ENCODE measurements around the gene HSBP1L1. TPM values are rescaled to one million over a fixed set of nuclear protein-coding genes. Genes with fewer than 3 reads are reported as not detected.

HSBP1L1 gene
- total RNA-seq, 1 donor, result 22.0 TPM

- DNase-seq (ENCODE audit: low read depth), result peak; percentile 33
- TF ChIP-seq, protein P1, sequence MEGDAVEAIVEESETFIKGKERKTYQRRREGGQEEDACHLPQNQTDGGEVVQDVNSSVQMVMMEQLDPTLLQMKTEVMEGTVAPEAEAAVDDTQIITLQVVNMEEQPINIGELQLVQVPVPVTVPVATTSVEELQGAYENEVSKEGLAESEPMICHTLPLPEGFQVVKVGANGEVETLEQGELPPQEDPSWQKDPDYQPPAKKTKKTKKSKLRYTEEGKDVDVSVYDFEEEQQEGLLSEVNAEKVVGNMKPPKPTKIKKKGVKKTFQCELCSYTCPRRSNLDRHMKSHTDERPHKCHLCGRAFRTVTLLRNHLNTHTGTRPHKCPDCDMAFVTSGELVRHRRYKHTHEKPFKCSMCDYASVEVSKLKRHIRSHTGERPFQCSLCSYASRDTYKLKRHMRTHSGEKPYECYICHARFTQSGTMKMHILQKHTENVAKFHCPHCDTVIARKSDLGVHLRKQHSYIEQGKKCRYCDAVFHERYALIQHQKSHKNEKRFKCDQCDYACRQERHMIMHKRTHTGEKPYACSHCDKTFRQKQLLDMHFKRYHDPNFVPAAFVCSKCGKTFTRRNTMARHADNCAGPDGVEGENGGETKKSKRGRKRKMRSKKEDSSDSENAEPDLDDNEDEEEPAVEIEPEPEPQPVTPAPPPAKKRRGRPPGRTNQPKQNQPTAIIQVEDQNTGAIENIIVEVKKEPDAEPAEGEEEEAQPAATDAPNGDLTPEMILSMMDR (IDR thresholded peaks at IDR 0.05; ENCODE audit: insufficient read depth, low read depth, low read length), result no peak
- no peak overlapping the region for H3K4me3 ChIP-seq (ENCODE audit: low read depth, low read length)
Observed at GRCh38 chr18:79970419-79971133, 6.1 kb downstream of the HSBP1L1 start.

GRCh38 chr18:79971211-79971952, 6.9 kb downstream of the HSBP1L1 start:
- TF ChIP-seq, protein P1 (IDR thresholded peaks at IDR 0.05; ENCODE audit: insufficient read depth, low read depth, low read length), result no peak
- no peak for DNase-seq (ENCODE audit: low read depth)
- H3K4me3 ChIP-seq (ENCODE audit: low read depth, low read length), result no peak overlapping the region

DNA sequence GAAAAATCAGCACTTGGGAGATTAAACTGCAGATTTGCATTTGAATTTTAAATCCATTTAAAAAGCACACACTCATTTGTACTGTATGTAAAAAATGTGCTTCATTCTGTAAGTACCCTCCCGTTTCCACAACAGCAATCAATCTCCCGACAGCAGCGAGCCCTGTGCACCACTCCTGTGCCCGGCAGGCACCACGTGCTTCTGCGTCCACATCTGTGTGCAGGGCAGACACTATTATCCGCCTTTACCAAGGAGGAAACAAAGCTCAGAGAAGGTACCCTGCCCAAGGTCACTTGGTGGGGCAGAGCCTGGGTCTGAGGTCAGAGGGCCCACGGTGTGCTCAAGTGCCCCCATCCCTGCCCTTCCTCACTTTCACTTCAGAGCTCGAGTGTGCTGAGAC, 7.5 kb downstream of the HSBP1L1 start:
- TF ChIP-seq, protein P1 (IDR thresholded peaks at IDR 0.05; ENCODE audit: insufficient read depth, low read depth, low read length), result no peak
- DNase-seq (ENCODE audit: low read depth), result no peak
- H3K4me3 ChIP-seq (ENCODE audit: low read depth, low read length), result no peak overlapping the region

GRCh38 chr18:79972720-79973119, 8.3 kb downstream of the HSBP1L1 start:
- no peak overlapping the region for H3K4me3 ChIP-seq (ENCODE audit: low read depth, low read length)
- TF ChIP-seq, protein P1 (IDR thresholded peaks at IDR 0.05; ENCODE audit: insufficient read depth, low read depth, low read length), result no peak
- no peak for DNase-seq (ENCODE audit: low read depth)

GRCh38 chr18:79973517-79973916, 9.1 kb downstream of the HSBP1L1 start:
- no peak for DNase-seq (ENCODE audit: low read depth)
- TF ChIP-seq, protein P1 (IDR thresholded peaks at IDR 0.05; ENCODE audit: insufficient read depth, low read depth, low read length), result no peak
- no peak overlapping the region for H3K4me3 ChIP-seq (ENCODE audit: low read depth, low read length)

DNA sequence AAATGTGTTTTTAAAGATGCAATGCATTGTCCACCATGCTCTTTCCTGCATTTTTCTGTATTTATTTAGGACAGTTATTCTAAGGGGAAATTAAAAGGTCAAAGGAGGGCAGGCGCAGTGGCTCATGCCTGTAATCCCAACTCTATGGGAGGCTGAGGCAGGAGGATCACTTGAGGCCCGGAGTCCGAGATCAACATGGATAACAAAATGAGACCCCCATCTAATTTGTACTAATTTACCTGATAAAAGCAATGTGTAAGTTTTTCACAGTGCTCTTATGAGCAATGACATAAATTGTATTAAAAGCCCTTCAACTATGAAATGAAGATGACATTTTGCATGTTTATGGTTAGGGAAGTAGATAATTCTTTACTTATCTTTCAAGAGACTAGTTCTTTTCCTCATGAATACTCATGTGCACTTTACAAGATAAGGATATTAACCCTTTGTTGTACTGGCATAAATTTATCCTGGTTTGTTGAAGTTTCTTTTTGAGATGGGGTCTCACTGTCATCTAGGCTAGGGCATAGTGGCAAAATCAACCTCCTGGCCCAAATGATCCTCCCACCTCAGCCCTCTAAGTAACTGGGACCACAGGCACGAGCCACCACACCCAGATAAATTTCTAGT, 9.7 kb downstream of the HSBP1L1 start:
- no peak overlapping the region for H3K4me3 ChIP-seq (ENCODE audit: low read depth, low read length)
- TF ChIP-seq, protein P1 (IDR thresholded peaks at IDR 0.05; ENCODE audit: insufficient read depth, low read depth, low read length), result no peak
- no peak for DNase-seq (ENCODE audit: low read depth)
